Left lobe of liver (tissue), 2 donors: ENCODE data around the gene SKIC8. TPM values are rescaled to one million over a fixed set of nuclear protein-coding genes. Genes with fewer than 3 reads are reported as not detected.

ENCODE experiments used
- ATAC-seq: fragments of 200-7000 bp; cut with Tn5 transposase; one replicate; pipeline ENCODE4 v1.9.1; 2020; ENCODE audit warnings: mild to moderate bottlenecking, moderate library complexity
- DNase-seq: peaks from one replicate; pipeline ENCODE4 v3.0.0-alpha.2; 2020; ENCODE audit warnings: low spot score
- total RNA-seq: library from RNA; stranded (reverse); gene quantifications from one replicate; pipeline ENCODE4 v1.2.1, GENCODE V29; 2021
- donor health status: DM: no; HTN: no; CAD: no; lungs with moderate emphysema.
- donor health status: DM: no; HTN: yes; CAD: no.

The SKIC8 gene
- total RNA-seq, 1 donor from 2014 or later: 22.1 TPM

DNA sequence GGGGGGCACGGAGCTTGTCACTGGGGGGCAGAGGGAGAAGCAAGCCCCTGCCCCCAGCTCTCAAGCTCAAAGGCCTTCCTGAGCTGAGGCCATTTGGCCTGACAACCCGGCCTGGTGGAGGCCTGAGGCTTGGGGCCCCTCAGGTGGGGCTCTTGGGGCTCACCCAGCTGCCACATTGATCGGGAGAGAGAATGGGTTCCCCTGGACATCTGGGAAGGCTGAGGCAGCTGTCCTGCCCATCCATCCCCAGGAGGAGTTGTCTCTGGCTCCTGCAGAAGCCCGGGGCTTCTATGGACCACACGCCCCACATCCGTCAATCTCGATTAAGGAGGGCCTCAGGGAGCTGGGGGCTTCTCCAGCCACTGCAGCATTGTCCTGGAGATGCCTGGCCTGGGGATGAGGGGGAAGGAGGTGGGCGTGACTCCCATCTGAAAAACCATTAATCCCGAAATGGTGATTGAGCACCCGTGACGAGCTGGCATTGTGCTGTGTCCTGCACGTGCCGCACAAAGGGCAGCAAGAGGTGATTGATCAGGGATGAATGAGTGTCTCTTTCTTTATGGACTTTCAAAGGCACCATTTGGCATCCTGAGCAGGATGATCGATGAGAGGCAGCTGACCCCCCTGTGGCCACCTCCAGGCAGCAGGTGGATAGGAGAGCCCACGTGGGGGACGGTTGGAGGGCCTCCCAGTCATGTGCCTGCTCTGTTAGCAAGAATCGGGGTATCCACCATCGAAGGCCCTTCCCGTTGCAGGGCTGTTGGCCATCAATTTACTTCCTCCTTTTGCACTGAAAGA lies 23.5 kb upstream of the SKIC8 start:
- no peak for ATAC-seq
- DNase-seq: no peak

DNA sequence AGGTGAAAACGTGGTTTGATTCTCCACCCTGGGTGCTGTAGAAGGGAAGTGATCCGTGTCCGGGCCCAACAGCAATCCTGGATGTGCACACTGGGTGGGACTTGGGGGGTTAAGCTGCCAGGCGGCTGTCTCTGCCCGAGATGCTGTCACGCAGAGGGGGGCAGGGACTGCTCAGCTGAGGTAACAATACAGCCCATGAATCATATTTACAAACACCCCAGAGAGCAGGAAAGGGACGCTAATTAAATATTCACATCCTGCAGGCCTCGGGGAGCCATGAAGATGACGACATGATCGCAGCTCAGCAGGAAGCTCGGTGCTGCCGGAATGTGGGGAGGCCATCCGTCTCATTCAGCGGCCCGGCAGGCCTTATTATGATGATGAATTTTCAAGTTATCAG lies 22.8 kb upstream of the SKIC8 start:
- ATAC-seq: no peak
- DNase-seq: no peak

DNA sequence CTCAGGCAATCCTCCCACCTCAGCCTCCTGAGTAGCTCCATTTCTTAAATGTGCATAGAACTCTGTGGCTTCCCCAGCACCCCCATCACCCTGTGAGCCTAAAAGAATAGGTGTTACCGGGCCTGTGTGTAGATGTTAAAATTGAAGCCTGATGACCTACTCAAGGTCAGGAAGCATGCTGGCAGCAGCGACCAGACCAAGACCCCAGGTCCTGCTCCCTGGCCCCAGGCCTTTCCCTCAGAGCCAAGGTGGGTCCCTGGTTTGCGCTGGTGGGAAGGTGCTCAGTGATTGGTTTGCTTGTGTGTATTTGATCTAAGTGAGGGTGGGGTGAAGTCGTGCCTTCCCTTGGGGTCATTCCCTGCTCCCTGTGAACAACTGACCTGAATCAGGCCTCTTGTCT lies 22.4 kb upstream of the SKIC8 start:
- ATAC-seq (no peak), DNase-seq (no peak)

DNA sequence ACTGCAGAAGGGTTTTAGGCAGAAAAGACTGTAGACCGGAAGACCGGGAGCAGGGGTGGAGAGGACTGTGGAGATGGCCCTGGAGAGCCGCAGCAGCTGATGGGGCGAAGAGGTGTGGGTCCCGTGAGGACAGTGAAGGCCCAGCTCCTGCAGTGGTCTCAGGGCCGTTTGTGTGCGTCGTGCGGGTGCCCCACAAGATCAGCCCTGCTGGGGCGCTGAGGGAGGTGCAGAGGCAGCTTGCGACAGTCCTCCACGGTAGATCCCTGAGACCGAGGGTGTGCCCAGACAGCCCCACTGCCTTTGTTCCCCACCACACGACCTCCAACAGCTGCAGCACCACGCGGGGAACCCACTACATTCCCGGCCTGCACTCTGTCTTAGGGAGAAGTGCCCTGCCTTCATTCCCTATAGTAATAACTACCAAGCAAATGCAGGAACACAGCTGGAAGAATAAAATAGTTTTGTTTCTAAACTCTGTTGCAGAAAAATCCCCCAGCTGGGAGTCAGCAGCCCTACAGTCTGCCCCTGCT lies 21.7 kb upstream of the SKIC8 start:
- DNase-seq: no peak
- no peak for ATAC-seq

DNA sequence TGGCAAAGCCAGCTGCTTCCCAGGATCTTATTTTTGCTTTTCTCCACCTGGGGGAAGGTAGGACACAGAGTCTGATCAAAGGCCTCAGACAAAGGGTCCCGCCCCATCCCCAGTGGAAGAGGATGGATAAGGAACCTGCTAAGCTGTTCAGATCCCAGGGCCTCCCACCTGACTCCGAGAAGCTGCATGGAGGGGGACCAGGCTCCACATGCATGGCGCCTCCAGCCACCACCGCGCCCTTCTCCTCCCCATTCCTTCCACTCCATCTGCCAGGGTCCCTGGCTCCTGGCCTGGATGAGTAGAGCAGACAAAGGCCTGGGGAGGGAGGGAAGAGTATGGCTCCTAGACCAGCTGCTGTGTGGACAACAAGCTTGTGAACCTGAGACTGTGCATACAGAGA lies 20.8 kb upstream of the SKIC8 start:
- DNase-seq: no peak
- no peak for ATAC-seq

DNA sequence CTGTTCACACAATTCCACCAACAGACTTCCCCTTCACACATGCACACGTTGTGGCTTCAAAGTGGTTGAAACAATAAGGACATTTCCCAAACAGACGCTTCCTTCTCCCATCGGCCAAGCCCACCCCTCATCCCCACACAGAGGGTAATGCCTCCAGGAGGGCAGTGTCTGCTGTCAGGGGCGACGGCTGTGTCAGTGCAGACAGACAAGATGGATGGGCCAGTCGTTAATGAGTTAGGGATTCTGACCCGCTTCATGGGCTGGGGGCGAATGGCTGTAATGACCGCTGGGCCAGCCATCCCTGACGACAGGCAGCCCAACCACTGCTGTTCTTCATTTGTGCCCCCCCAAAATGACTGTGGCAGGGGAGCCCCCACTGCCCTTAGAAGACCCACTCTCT lies 20.2 kb upstream of the SKIC8 start:
- no peak for DNase-seq

DNA sequence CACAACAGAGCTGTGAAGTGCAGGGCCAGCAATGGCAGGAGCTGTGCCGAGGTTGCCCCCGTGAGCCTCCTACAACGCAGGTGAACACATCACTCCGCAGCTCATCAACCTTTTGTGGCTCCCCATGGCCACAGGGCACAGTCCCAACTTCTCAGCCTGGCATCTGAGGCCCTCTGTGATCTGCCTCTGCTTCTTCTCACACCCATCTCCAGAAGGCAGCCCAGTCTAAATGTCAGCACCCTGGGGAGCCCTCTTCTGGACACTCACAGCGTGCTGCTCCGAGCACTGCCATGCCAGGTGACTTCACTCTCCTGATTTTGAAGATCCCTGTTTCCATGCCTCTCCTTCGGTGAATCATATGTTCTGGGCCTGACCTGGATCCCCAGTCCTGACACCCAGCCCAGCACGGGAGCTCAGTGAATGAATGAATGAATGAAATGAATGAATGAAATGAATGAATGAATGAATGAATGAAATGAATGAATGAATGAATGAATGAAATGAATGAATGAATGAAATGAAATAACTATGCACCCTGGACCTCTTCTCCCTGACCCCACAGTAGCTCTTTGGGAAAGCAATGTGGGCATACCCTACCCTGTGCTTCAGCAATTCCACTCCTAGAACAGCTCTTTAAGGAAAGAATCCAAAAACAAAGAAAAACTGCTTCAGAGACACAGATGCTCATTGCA lies 17.9 kb upstream of the SKIC8 start:
- ATAC-seq (peak; percentile 45), DNase-seq (no peak)

More for the DNA sequence above, 20.2 kb upstream of the SKIC8 start:
- no peak for ATAC-seq

DNA sequence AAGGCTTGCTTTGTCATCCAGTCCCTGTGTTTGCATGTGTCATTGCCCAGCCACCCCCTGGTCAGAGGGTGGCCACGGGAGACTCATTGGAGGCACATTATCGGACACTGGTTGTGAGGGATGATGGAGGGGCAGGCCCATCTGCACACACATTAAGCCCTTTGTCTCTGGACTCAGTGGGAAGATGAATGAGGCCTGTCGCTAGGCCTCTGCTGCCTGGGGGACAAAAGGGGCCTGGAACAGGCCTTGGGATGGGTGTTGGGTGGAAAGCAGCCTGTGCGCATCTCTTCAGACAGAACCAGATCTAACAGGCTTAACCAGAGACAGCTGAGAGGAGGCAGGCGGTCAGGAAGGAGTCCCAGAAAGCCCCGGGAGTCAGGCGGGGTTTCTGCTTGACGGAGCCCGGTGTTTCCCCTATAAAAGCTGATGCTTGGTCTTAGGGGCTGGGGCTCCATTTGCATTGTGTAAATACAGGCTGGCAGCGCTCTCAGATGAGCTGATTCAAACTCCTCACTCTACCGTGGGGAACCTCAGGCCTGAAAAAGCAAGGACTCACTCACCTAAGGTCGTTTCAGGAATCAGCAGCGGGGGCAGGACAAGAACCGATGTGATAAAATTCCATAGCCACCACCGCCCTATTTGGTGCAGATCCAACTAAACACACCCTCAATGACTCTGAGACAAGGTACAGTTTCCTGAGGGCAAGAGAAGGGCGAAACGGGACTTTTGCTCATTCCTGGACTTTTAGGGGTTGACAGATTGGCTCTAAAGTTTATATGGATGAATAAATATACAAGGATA lies 17.1 kb upstream of the SKIC8 start:
- DNase-seq (no peak), ATAC-seq (no peak)

DNA sequence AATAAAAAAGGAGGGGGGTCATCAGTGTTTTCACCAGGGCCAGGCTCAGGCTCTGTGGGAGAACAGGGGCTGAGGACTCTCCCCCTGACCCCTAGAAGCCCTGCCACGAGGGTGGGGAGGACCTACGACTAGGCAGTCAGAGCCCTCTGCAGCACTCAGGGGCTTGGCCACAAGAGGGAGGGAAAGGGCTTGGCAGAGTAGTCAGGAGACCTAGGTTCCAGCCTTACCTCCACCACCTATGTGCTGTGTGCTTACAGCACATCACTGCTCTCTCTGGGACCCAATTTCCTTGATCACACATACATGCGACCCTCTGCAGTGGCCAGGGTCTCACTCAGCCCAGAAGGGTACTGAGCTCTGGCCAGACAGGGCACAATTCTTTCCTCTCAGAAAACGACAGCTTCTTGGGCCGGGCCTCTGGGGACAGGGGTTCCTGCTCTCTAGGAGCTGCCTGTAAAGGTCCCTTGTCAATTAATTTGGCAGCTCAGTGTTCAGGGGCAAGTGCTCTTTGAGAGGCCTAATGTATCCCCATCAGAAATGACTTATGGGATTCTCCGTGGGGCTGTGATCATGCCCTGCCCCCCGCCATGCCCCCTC lies 16.4 kb upstream of the SKIC8 start:
- DNase-seq: no peak
- ATAC-seq: peak; percentile 31

DNA sequence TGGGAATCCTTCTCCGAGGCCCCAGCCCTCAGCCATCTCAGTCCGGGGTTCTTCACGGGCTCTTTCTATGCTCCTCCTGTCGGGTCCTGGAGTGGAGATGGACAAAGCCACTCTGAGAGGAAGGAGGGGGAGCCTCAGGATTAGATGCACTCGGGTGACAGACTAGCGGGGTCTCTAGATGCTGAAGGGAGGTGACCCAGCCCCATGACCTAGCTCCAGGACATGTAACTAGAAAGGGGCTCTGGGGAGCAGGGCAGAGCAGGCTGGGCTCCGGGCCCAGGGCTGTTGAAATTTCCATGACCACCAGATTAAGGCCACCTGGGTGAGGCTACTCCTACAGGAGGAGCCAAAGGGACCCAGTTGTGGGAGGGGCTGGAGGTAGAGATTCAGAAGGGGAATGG lies 14.8 kb upstream of the SKIC8 start:
- DNase-seq: no peak
- no peak for ATAC-seq

DNA sequence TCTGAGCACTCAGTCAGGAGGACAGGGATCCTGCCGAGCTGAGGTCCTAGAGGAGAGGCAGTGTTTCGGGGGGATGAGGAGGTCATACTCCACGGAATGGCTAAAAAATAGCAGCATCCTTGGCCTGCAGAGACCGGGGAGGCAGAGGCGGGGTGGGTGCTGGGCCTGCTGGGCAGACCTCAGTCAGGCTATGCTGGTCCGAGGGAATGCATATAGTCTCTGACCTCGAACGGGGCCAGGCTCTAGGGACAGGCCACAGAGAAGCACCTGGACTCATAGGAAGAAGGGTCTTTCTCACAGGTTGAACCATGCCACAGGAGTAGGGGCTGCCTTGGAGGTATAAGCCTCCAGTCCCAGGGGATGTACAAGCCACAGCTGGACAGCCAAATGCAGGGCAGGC lies 14.0 kb upstream of the SKIC8 start:
- ATAC-seq: no peak
- no peak for DNase-seq

DNA sequence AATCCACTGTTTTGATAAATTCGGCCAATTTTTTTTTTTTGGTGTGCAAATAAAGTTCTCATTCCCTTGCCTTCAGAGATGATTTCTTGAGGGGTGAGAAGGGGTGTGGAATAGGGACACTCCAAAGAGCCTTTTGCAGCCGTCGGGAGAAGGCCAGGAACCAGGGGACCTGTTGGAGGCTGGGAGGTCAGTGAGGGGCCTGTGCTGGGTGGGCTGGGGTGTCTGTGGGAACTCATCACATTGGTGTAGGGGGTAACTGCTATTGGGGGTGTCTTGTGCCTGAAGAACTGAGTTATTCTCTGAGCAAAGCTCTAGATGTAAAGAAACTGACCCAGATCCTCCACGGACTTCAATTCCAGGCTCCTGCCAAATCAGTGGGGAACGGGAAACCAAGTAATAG lies 13.5 kb upstream of the SKIC8 start:
- ATAC-seq (no peak), DNase-seq (no peak)

DNA sequence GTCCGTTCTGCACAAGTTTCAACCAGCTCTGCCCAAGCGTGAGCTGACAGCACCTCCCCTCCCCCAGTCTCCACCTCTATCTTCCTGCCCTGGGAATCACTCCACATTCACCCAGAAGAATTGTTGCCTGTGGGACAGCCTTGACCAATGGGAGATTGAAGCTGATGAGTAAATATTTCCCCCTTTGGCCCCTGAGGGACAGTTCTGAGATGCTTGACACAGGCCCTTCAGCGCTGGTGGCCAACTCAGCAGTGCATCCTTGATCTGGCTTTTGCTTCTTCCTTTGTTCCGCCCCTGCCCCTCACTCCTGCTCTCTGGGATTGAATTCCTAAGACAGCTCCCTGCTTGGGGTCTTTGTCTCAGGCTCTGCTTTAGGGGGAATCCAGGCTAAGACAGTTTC lies 13.1 kb upstream of the SKIC8 start:
- DNase-seq (no peak), ATAC-seq (no peak)

DNA sequence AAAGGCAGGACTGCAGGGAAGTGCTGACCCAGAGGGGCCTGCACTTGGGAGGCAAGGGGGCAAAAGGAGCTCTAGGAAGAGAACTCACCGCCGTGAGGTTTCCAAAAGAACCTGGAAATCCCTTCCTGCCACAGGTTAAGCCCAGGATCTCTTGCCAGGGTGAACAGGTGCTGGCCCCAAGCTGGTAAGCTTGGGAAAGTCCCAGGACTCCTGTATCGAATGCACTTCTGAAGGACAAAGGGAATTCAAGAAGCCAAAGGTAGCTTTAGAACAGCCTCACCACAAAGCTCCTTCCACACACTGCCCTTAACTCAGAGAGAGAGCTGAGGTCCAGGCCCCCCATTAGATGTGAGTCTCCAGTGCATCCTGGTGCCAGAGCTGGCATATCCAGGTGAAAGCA lies 11.9 kb upstream of the SKIC8 start:
- no peak for DNase-seq
- ATAC-seq: no peak

DNA sequence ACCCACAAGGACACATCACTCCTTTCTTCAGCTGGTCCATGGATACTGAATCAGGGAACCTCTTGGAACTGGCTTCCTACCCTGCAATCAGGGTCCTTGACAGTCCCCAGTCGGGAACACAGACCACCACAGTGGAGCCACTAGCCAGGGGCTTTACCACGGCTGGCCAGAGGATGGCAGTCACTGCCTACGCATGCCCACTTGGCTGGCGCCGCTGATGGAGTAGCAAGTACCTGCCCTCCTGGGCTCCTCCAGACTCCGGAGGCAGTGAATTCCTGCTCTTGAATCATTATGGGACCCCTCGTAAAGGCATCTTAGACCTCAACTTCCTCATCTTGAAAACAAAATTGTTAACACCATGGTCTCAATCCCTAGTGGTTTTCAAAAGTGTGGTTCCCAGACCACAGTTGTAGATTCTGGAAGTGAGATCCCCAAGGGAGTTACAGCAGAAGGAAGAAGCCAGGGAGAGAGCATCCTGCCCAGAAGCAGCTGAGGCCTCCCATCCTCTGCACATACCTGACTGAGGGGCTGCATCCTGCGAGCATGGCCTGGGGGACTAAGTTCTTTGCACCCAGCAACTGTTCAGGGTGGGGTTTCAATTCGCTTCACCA lies 9.1 kb upstream of the SKIC8 start:
- peak; percentile 97 for ATAC-seq
- peak; percentile 71 for DNase-seq

DNA sequence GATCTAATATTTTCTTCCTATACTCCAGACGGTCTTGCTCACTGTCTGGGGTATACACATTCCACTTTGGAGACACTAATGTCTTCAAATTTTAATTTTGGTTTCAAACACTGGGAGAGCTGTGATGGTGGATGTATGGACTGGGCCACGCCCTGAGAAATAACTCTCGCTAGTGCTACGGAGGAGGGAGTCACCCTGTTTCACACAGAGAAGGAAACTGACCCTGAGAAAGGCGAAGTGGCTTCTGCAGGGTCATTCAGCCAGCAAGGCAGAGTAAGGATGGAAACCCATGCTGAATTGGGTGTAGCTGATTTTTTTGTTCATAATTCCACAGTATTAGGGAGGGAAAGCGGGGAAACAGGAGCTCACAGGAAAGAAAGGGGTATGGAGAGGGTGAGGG lies 8.6 kb upstream of the SKIC8 start:
- DNase-seq (no peak), ATAC-seq (no peak)

DNA sequence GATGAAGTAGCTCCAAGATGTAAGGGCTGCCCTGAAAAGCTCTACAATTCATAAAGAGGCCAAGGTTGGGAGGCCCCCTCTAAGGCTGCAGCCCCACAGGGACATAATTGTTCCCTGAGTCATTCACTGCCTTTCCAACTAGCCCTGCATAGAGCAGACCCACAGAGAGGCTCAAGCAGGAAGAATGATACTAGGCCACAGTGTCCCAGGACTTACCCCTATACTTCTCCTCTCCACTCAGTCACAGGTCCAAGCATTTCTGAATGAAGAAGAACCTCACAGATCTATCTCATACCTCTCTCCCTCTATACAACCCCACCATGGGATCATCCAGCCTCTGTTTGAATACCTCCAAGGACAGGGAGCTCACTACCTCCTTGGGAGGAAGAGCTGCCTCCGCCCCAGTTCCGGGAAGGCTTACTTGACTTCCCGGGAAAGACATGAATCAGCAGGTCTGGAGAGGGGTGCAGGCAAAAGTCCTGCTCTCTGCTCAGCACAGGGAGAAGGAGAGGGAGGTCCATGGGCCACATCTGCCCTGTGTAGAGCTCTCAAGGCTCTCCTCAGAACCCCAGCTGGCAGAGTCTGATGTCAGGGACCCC lies 6.9 kb upstream of the SKIC8 start:
- ATAC-seq: no peak
- no peak for DNase-seq

DNA sequence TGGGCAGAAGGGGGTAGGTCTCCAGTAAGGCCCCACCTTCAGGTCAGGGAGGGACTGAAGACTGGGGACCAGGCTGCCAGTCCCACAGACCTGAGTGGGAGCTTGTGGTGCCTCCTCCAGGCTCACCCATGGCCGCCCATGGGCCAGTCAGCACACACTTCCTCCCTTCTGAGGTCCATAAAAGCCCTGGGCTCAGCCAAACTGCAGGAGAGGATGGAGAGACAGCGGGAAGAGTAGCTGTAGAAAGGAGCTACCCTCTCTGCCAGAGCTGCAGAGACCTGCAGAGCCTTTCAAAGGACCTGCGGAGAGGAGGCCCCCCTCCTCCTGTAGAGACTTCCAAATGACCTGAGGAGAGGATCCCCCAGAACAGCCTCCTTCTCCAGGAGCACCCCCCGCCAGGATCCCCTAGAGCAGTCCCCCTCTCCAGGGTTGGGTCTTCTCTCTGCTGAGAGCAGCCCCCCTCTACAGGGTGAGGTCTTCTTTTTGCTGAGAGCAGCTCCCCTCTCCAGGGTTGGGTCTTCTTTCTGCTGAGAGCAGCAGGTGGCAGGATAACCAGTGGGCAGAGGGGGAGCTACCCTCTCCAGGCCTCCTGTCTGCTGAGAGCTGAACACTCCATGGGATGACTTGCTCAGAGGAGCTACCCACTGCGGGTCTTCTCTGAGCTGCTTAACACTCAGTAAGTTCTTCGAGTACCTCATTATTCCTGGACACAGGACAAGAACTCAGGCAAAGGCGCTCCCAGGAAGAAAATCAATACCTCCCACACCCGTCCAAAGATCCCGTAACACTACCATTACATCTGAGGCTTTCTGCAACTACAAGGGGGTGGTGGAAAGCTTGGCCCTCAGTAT lies 5.0 kb upstream of the SKIC8 start:
- ATAC-seq (no peak), DNase-seq (no peak)

DNA sequence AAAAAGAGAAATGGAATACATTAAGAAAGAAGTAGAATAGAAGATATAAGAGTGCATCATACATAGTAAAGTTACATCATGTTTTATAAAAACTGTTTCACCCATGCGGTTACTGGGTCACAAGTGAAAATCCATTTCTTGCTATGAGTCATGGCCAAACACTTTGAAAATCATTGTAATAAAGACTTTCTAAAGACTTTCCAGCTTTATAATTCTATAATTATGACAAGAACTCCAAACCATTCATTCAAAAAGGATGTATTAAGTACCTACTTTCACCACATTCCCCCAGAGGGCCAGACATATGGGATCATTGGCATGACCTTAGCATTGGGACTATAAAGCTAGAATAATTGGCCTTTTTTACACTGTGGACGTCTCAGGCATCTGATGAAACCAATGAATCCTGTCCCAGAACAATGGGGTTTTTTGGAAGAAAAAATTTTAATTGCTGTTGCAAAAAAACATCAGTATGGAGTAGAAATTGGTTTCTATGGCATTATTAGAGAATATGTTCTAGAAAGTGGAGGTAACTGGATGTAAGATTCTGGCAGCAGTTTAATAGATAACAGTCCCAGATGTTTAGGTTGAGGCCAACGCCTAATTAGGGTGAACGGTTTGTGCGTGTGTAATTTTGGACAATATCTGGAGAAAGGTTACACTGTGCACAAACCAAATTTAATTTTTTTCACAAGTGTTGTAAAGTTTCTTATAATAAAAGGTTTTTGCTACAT lies 3.3 kb upstream of the SKIC8 start:
- no peak for ATAC-seq
- DNase-seq: no peak
